ENCODE measurements around the gene YTHDF1.
"Not testable (repeated sequence)": the region's sequence is repeated elsewhere in the genome, so short reads cannot be mapped to it uniquely, and the experiment has no call there.

Gene YTHDF1

GRCh38 chr20:63159826-63160640 is 55.9 kb downstream of the YTHDF1 start:
- TF ChIP-seq CTCF (IDR thresholded peaks at IDR 0.05; ENCODE audit: control insufficient read depth, insufficient read depth, low read depth, low read length, missing control alignments), result no peak
- no peak for DNase-seq (ENCODE audit: low read depth)
- H3K4me3 ChIP-seq (ENCODE audit: control insufficient read depth, low read depth, low read length), result no peak overlapping the region

- not testable (repeated sequence) for DNase-seq (ENCODE audit: low read depth); H3K4me3 ChIP-seq (ENCODE audit: control insufficient read depth, low read depth, low read length)
Measured at GRCh38 chr20:63159251-63159650, 56.7 kb downstream of the YTHDF1 start.

DNA sequence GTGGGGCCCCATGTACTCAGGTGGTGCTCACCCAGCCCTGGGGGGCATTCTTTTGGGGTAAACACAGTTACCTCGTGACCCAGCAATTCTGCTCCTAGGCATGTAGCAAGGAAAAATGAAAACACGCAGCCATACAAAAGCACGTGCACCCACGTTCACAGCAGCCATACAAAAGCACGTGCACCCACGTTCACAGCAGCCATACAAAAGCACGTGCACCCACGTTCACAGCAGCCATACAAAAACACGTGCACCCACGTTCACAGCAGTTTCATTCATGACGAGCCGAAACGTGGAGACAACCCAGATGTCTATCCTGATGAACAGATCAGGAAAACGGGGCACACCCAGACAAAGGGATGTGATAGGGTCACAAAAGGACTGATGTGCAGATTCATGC is 57.1 kb downstream of the YTHDF1 start:
- H3K4me3 ChIP-seq (ENCODE audit: control insufficient read depth, low read depth, low read length), result no peak overlapping the region
- DNase-seq (ENCODE audit: low read depth), result no peak
- TF ChIP-seq CTCF (IDR thresholded peaks at IDR 0.05; ENCODE audit: control insufficient read depth, insufficient read depth, low read depth, low read length, missing control alignments), result no peak

- no peak for TF ChIP-seq CTCF (IDR thresholded peaks at IDR 0.05; ENCODE audit: control insufficient read depth, insufficient read depth, low read depth, low read length, missing control alignments)
- H3K4me3 ChIP-seq (ENCODE audit: control insufficient read depth, low read depth, low read length), result no peak overlapping the region
- DNase-seq (ENCODE audit: low read depth), result no peak
Measured at GRCh38 chr20:63158352-63158751, 57.6 kb downstream of the YTHDF1 start.

DNA sequence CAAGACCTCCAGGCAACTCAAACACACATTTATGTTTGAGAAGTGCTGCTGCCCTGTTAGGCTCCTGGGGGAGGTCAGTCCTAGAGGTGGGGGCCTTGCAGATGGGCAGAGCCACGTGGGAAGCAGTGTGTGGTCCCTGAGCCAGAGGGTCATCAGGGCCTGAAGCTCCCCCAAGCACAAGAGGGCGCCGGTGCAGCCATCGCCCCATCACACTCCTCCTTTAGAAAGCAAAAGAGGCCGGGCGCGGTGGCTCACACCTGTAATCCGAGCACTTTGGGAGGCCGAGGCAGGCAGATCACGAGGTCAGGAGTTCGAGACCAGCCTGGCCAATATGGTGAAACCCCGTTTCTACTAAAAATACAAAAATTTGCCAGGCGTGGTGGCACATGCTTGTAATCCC is 58.5 kb downstream of the YTHDF1 start:
- DNase-seq (ENCODE audit: low read depth); H3K4me3 ChIP-seq (ENCODE audit: control insufficient read depth, low read depth, low read length): not testable (repeated sequence)

- H3K4me3 ChIP-seq (ENCODE audit: control insufficient read depth, low read depth, low read length), result no peak overlapping the region
- no peak for DNase-seq (ENCODE audit: low read depth)
- TF ChIP-seq CTCF (IDR thresholded peaks at IDR 0.05; ENCODE audit: control insufficient read depth, insufficient read depth, low read depth, low read length, missing control alignments), result no peak
Measured at GRCh38 chr20:63156221-63156671, 59.7 kb downstream of the YTHDF1 start.

- no peak overlapping the region for H3K4me3 ChIP-seq (ENCODE audit: control insufficient read depth, low read depth, low read length)
- TF ChIP-seq CTCF (IDR thresholded peaks at IDR 0.05; ENCODE audit: control insufficient read depth, insufficient read depth, low read depth, low read length, missing control alignments), result no peak
- DNase-seq (ENCODE audit: low read depth), result no peak
Measured at GRCh38 chr20:63155266-63156165, 60.4 kb downstream of the YTHDF1 start.
